HG02623 (cell line): Measurements from ENCODE around the gene SNRNP25.

Source experiments
- ATAC-seq: cut with Tn5 transposase; IDR thresholded peaks from one replicate; pipeline ENCODE4 v1.9.1; 2021; ENCODE audit warnings: moderate library complexity; ENCODE audit not compliant: unreplicated experiment

Gene SNRNP25

GRCh38 chr16:77273-77806, 23.7 kb downstream of the SNRNP25 start:
- ATAC-seq = peak; percentile 13

- peak; percentile 58 for ATAC-seq
Observed at GRCh38 chr16:77807-78443, 24.3 kb downstream of the SNRNP25 start, which contains the start of gene MPG. Gene MPG (plus strand): TSS chr16:78225. CDS start chr16:78310, 85 bp downstream.

GRCh38 chr16:78444-79150, 25.0 kb downstream of the SNRNP25 start:
- peak; percentile 21 for ATAC-seq

GRCh38 chr16:79151-80054, 25.8 kb downstream of the SNRNP25 start:
- no peak for ATAC-seq

GRCh38 chr16:83060-83603, 29.5 kb downstream of the SNRNP25 start:
- ATAC-seq = no peak

GRCh38 chr16:83781-84615, 30.4 kb downstream of the SNRNP25 start:
- ATAC-seq = no peak

- ATAC-seq = peak; percentile 53
Observed at GRCh38 chr16:84718-85406, 31.2 kb downstream of the SNRNP25 start.

DNA sequence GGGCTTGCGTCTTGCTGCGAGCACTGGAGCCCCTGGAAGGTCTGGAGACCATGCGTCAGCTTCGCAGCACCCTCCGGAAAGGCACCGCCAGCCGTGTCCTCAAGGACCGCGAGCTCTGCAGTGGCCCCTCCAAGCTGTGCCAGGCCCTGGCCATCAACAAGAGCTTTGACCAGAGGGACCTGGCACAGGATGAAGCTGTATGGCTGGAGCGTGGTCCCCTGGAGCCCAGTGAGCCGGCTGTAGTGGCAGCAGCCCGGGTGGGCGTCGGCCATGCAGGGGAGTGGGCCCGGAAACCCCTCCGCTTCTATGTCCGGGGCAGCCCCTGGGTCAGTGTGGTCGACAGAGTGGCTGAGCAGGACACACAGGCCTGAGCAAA, 31.8 kb downstream of the SNRNP25 start:
- no peak for ATAC-seq

GRCh38 chr16:85865-86264, 32.2 kb downstream of the SNRNP25 start:
- no peak for ATAC-seq

DNA sequence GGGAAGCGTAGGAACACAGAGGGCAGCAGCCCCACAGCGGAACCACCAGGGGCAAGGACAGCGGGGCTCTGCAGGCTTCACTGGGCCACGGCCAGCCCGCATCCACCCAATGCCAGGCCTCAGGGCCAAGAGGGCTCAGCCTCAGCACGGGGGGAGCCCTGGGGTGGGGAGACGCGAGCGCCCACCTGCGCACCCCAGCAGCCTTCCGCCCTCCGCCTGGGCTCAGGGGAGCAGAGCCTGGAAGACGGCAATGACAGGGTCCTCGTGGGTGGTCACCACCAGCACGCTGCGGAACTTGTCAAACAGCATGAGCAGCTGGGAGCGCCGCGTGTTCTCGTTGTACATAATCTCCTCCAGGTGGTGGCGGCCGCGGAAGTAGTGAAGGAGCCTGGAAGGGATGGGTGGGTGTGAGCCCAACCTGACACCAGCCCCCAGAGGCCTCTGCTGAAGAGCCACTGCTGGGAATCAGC, 32.9 kb downstream of the SNRNP25 start:
- ATAC-seq = no peak

DNA sequence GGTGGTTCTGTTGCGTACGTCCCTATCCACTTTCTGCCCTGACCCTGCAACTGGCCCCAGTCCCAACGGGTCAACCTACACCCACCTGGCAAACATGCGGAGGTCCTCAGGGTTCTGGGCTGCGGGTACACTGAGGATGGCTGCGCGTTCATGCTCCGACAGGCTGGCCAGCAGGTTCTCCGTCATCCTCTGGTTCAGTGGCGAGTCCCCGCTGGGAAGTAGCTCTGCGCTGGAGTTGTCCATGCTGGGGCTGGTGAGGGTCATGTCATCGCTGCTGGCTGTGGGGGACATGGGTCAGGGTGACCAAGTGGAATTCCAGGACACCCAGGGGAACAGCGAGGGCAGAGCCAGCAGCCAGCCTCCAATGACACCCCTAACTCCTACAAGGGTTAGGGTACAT, 35.0 kb downstream of the SNRNP25 start:
- no peak for ATAC-seq

DNA sequence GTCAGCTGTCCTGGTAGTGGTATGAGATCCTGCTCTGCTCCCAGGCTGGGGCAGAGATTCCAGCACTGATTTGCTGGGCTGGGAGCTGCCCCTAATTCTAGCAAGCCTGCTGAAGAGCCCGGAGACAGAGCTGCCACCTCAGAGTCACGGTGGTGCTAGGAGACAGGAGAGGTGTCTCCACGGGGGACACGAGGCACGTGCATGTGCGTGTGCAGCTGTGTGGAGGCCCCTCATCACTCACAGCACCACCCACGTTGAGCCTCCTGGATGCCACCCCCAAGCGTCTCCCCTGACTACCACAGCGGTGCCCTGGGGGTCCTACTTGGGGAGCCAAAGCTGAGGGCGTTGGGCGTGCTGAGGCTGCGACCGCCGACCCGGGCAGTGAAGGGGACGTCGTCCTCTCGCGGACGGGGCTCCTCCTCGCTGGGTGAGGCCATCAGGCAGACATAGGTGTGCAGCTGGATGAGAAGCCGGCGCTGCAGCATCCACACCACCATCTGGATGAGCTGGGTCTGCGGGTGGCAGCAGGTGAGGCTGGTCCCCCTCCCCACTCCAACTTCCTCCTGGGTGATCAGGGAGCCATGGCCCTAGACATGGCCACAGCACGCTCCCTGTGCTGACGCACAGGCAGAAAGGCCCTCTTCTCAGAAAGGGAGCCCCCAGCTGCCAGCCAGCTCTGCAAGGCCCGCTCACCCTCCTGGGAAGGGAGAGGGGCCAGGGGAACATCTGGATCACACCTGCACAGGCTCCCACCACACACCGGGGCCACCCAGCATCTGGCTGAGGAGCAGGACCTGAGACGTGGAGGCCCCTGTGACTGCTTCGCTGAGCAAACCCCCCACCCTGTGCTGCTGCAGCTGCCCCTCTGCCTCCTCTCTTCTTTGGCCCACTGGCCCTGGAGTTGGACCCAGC, 36.0 kb downstream of the SNRNP25 start:
- ATAC-seq = no peak

DNA sequence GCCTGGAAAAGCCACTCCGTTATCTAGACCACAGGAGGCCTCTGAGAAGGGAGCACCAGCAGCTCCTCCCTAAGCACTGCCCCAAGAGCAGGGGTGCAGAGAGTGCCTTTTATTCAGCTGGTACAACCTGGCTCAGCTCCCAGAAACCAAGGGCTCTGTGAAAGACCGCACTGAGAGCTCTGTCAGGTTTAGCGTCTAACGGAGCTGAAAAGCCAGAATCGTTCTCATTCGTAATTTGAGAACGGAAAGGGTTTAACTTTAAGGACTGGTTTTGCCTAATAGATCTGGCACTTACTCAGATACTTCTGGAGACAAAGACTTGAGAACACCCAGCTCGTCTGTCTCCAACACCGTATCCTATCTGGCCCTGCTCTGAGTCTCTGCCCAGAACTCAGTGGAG, 37.9 kb downstream of the SNRNP25 start:
- ATAC-seq = no peak

- ATAC-seq = no peak
Observed at GRCh38 chr16:92431-93339, 39.1 kb downstream of the SNRNP25 start.

GRCh38 chr16:94918-95265, 41.3 kb downstream of the SNRNP25 start:
- no peak for ATAC-seq

DNA sequence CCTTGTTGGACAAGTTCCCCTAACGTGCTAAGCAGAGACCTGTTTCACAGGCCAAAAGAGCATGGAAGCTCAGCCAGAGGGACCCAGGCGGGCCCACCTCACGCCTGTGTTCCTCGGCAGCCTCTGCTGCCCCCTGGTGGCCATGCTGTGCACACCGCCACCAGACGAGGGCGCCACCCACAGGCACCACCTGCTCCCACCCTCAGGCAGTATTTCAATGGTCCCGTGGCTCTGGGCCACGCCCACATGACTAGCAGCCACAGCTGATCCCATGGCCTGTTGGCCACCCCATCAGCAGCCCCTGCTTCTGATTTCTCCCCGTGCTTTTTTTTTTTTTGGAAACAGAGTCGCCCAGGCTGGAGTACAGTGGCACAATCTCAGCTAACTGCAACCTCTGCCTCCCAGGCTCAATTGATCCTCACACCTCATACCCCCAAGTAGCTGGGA, 43.3 kb downstream of the SNRNP25 start:
- peak; percentile 67 for ATAC-seq

GRCh38 chr16:97822-98221, 44.2 kb downstream of the SNRNP25 start:
- no peak for ATAC-seq
